D721Med (cell line): Measurements from ENCODE around the gene RASAL2.

Experiments used
- DNase-seq: peaks from one replicate; pipeline ENCODE4 v3.0.0; 2011; ENCODE audit warnings: low spot score; ENCODE audit not compliant: insufficient read length
- FAIRE-seq: peaks from 2 replicates; lab custom pipeline; 2011; peaks lifted over from hg19 to GRCh38; lab: Jason Lieb, UNC
- CTCF ChIP-seq: IDR thresholded peaks from 2 replicates; pipeline ENCODE4 v1.5.1; 2012; ENCODE audit warnings: mild to moderate bottlenecking, control low read depth; ENCODE audit not compliant: insufficient read depth; ENCODE audit errors: missing control alignments

RASAL2 gene

GRCh38 chr1:178518894-178519293 is 425.0 kb downstream of the RASAL2 start:
- DNase-seq, result no peak
- TF ChIP-seq CTCF, result no peak
- FAIRE-seq, result no peak

DNA sequence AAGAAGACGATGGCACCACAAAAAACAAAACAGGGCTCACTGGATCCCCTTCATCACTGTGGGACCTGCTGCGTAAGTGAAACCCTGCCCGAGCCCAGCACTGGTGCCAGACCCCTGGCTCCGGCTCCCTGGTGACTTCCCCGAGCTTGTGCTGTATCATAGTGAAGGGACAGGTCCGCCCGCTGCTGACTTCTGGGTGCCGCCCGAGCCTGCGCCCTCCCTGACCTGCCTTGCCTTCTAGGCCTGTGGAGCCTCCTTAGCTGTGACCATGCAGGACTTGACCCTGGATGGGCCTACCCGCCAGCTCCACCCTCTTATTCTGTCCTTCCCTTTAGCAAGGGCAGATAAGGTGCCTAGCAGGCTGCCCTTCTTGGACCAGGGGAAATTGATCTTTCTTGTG is 426.9 kb downstream of the RASAL2 start:
- TF ChIP-seq CTCF, result no peak
- no peak for FAIRE-seq
- DNase-seq, result no peak

- DNase-seq (no peak), FAIRE-seq (no peak)
- no peak for TF ChIP-seq CTCF
Measured at GRCh38 chr1:178521241-178521640, 427.3 kb downstream of the RASAL2 start.

DNA sequence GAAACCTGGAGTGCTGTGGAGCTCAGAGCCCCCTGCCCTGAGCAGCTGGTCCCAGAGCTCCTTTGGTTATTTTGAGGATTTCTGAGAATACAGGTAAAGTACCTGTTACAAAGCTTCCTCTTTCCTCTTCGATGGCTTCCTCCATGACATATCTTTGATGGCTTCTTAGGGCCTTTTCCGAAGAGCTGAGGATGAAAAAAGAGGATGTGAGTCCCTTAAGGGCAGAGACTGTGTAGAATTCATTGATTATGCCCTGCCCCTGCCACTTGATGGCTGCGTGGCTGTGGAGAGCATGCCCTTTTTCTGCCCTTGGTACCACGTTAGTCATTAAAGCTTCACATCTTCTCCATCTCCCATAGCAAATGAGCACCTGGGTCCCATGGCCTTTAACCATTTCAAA is 433.2 kb downstream of the RASAL2 start:
- TF ChIP-seq CTCF, result no peak
- no peak for DNase-seq
- no peak for FAIRE-seq

GRCh38 chr1:178528228-178528952 is 434.5 kb downstream of the RASAL2 start:
- DNase-seq (no peak), FAIRE-seq (no peak)
- TF ChIP-seq CTCF, result no peak

DNA sequence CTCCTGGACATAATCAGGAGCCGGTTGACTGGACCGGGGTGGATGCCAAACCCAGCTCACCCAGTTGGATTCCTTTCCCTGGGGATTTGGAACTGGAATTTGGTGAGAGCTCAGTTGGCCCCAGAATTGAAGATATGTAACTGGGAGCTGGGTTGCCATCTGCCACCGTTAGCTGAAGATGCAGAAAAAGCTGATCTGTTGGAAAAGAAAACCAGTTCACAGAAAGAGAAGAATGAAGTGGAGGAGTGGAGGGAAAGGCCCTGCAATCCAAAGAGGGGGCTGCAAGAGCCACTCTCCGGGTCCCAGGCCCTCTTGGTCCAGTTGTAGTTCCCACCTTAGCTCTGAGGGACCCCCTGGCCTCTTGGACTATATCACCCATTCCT is 435.0 kb downstream of the RASAL2 start:
- no peak for FAIRE-seq
- DNase-seq, result no peak
- no peak for TF ChIP-seq CTCF

GRCh38 chr1:178529364-178530036 is 435.6 kb downstream of the RASAL2 start:
- no peak for DNase-seq
- FAIRE-seq, result no peak
- TF ChIP-seq CTCF, result no peak
